ENCODE data around the gene KIRREL3. TPM values are rescaled to one million over a fixed set of nuclear protein-coding genes. Genes with fewer than 3 reads are reported as not detected.

Gene KIRREL3
- total RNA-seq, 1 donor from 2014 or later = not detected

DNA sequence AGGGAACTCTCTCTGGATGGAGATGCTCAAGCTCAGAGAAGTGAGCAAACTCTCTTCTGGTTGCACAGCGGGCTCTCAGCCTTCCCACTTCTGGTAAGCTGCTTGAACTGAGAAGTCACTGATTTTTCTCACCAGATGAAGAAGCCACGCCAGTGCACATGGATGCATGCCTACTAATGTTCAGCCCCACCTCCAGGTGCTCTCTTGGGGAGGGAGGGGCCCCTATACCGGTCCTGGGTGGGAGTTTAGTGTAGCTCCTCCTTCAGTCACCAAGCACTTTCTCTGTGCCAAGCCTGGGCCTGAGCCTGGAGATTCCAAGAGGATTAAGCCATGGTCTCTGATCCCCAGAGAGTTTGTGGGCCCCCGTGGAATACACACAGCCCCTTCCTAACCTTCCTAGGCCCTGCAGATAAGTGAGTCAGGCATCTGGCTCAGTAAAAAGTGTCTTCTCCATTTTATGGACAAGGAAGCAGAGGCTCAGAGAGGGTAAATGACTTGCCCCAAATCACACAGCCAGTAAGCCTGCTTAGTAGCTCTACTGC lies 502.9 kb downstream of the KIRREL3 start:
- TF ChIP-seq CTCF (IDR thresholded peaks at IDR 0.05) = no peak
- Histone ChIP-seq H3K4me1 (no peaks in the 10 kb centered on the region), H3K36me3 (no peaks in the 10 kb centered on the region), H3K9me3 (no peaks in the 10 kb centered on the region), H3K27ac (no peak overlapping the region), H3K4me3 (no peak overlapping the region), H3K27me3 (peaks cover 7% of the 10 kb centered on the region)
- ATAC-seq (no peak), DNase-seq (peak; percentile 34)
- intact Hi-C loops (cut with DNase I) = no loop called here

GRCh38 chr11:126496576-126497337 lies 503.8 kb downstream of the KIRREL3 start:
- peak; percentile 47 for DNase-seq
- ATAC-seq = peak; percentile 6
- intact Hi-C loops (cut with DNase I) = no loop called here

DNA sequence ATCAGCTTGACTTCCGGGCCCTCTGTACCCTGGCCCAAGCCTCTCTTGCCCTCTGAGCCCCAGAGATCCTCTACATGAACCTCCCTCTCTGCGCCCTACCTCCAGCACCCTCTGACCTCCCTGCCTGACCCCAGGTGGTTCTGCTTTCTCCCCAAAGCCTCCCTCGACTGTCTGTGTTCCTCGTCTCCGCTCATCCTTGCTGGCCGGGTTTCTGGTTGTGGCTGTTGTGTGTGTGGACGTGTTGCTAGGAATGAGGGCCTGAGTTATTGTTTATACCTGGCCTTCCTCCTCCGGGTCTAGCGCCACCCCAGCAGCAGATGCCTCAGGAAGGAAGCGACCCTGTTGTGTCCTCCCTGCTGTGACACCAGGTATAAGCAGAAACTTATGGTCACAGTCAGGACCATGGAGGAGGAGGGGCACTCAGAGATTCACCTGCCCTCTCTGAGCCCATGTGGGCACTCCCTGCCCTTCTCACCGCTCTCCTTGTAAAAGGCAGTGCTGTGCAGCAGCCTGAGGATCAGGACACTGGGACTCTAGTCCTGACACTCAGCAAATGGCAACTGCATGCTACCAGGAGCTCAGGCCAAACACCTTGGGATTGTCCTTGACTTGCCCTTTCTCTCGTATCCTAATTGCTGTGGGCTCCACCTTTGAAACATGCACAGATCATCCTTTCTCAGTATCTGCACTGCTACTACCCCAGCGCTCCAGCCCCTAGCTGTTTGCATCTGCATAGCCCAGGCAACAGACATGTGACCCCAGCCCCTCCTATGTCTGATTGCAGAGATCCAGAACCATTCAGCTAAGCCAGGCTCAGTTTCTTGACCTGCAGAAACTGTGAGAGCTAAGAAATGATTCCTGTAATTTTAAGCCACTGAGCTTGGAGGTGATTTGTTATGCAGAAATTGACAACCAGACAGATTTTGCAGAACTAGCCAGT lies 505.0 kb downstream of the KIRREL3 start:
- Histone ChIP-seq H3K4me1 (no peaks in the 10 kb centered on the region), H3K27ac (no peak overlapping the region), H3K9me3 (no peaks in the 10 kb centered on the region), H3K36me3 (no peaks in the 10 kb centered on the region), H3K27me3 (no peaks in the 10 kb centered on the region), H3K4me3 (no peak overlapping the region)
- ATAC-seq (no peak), DNase-seq (peak; percentile 44)
- intact Hi-C loops (cut with DNase I) = no loop called here
- TF ChIP-seq CTCF (IDR thresholded peaks at IDR 0.05) = no peak

More at GRCh38 chr11:126496576-126497337, 503.8 kb downstream of the KIRREL3 start:
- TF ChIP-seq CTCF (IDR thresholded peaks at IDR 0.05) = no peak
- no peak overlapping the region for H3K4me3 ChIP-seq
- no peaks in the 10 kb centered on the region for H3K36me3 ChIP-seq
- peaks cover 7% of the 10 kb centered on the region for H3K27me3 ChIP-seq
- H3K27ac ChIP-seq = no peak overlapping the region
- H3K4me1 ChIP-seq = no peaks in the 10 kb centered on the region
- no peaks in the 10 kb centered on the region for H3K9me3 ChIP-seq

DNA sequence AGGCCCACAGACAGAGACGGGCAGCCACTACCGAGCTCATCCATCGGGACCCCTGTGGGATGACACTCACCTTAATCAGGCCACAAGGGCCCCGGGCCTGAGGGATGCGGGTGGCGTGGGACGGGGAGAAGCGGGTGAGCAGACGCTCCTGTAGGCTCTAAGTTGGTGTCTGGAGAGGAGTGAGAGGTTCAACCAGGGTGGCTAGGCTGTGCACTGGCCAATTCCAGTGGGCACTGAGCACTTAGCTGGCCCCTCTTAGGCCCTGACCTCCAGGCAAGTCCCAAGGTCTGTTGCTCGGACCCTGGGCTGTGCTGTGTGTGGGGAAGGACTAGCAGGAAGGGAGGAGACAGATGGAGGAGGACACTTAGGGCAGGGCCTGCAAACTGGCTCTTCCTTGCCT lies 505.7 kb downstream of the KIRREL3 start:
- DNase-seq = peak; percentile 37
- no peaks in the 10 kb centered on the region for H3K27me3 ChIP-seq
- no peak overlapping the region for H3K27ac ChIP-seq
- ATAC-seq = no peak
- intact Hi-C loops (cut with DNase I) = no loop called here
- no peak for TF ChIP-seq CTCF (IDR thresholded peaks at IDR 0.05)
- H3K9me3 ChIP-seq = no peaks in the 10 kb centered on the region
- H3K36me3 ChIP-seq = no peaks in the 10 kb centered on the region
- no peaks in the 10 kb centered on the region for H3K4me1 ChIP-seq
- no peak overlapping the region for H3K4me3 ChIP-seq

- TF ChIP-seq CTCF (IDR thresholded peaks at IDR 0.05) = no peak
- DNase-seq (peak; percentile 46), ATAC-seq (no peak)
- Histone ChIP-seq H3K27me3 (no peaks in the 10 kb centered on the region), H3K4me1 (no peaks in the 10 kb centered on the region), H3K27ac (no peak overlapping the region), H3K36me3 (no peaks in the 10 kb centered on the region), H3K9me3 (no peaks in the 10 kb centered on the region), H3K4me3 (no peak overlapping the region)
- intact Hi-C loops (cut with DNase I) = no loop called here
Measured at GRCh38 chr11:126492331-126493082, 508.1 kb downstream of the KIRREL3 start.
